ENCODE results near the gene CCNK.

Gene CCNK

GRCh38 chr14:99481745-99482099, 513 bp downstream of the CCNK start:
- peak overlapping the region; percentile 85 for H3K27ac ChIP-seq
- TF ChIP-seq, protein P1, sequence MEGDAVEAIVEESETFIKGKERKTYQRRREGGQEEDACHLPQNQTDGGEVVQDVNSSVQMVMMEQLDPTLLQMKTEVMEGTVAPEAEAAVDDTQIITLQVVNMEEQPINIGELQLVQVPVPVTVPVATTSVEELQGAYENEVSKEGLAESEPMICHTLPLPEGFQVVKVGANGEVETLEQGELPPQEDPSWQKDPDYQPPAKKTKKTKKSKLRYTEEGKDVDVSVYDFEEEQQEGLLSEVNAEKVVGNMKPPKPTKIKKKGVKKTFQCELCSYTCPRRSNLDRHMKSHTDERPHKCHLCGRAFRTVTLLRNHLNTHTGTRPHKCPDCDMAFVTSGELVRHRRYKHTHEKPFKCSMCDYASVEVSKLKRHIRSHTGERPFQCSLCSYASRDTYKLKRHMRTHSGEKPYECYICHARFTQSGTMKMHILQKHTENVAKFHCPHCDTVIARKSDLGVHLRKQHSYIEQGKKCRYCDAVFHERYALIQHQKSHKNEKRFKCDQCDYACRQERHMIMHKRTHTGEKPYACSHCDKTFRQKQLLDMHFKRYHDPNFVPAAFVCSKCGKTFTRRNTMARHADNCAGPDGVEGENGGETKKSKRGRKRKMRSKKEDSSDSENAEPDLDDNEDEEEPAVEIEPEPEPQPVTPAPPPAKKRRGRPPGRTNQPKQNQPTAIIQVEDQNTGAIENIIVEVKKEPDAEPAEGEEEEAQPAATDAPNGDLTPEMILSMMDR (conservative IDR thresholded peaks at IDR 0.05): no peak
- TF ChIP-seq ZFX (IDR thresholded peaks at IDR 0.05): no peak

GRCh38 chr14:99484106-99484505, 2.9 kb downstream of the CCNK start:
- H3K27ac ChIP-seq: no peak overlapping the region
- TF ChIP-seq, protein P1 (conservative IDR thresholded peaks at IDR 0.05): no peak
- TF ChIP-seq ZFX (IDR thresholded peaks at IDR 0.05): no peak

- no peak overlapping the region for H3K27ac ChIP-seq
- TF ChIP-seq ZFX (IDR thresholded peaks at IDR 0.05): no peak
- TF ChIP-seq, protein P1 (conservative IDR thresholded peaks at IDR 0.05): no peak
These were observed 16.1 kb downstream of the CCNK start for GRCh38 chr14:99497341-99497740.

DNA sequence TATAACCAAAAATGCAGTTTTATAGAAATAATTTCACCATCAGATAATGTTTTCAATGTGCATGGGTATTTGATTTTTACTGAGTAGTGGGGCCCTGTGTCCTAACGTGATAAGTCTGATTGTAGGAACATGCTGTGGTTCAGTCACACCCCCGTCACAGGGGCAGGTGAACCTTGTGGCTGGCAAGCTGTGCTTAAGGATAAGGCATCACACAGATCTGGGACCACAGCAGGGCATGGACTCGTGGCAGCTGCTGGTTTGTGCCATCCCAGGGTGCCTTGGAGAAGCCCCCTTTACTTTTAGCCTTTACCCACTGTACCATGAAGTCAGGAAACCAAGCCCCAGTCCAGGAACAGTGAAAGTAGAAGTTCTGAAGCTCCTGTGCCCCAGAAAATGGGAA, 16.7 kb downstream of the CCNK start:
- TF ChIP-seq ZFX (IDR thresholded peaks at IDR 0.05): no peak
- TF ChIP-seq, protein P1 (conservative IDR thresholded peaks at IDR 0.05): no peak
- H3K27ac ChIP-seq: no peak overlapping the region

- no peak for TF ChIP-seq ZFX (IDR thresholded peaks at IDR 0.05)
- TF ChIP-seq, protein P1 (conservative IDR thresholded peaks at IDR 0.05): no peak
- no peak overlapping the region for H3K27ac ChIP-seq
These were observed 21.8 kb downstream of the CCNK start for GRCh38 chr14:99502989-99503421.

- TF ChIP-seq, protein P1 (conservative IDR thresholded peaks at IDR 0.05): no peak
- TF ChIP-seq ZFX (IDR thresholded peaks at IDR 0.05): no peak
- no peak overlapping the region for H3K27ac ChIP-seq
These were observed 22.7 kb downstream of the CCNK start for GRCh38 chr14:99503848-99504453.

DNA sequence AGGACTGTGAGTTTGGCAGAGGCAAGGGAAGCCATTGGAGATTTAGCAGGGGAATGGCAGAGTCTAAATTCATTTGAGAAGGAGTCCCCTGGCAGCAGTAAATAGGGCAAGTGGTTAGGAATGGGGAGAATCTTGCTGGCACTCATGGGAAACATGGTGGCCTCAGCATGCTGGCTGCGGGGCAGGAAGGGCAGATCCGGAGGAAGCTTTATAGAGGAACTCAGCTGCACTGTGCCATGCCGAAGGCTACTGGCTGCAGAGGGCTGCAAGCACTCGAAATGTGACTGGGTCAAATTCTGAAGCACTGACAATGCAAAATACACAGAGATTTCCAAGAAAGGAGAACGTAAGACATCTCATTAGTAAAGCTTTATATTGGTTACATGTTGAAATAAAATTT, 23.9 kb downstream of the CCNK start:
- TF ChIP-seq, protein P1 (conservative IDR thresholded peaks at IDR 0.05): no peak
- no peak for TF ChIP-seq ZFX (IDR thresholded peaks at IDR 0.05)
- H3K27ac ChIP-seq: no peak overlapping the region

Measured in C4-2B (cell line).